LNCaP clone FGC (cell line): Measurements from ENCODE around the gene GMCL1.
"Not testable (repeated sequence)": the region's sequence is repeated elsewhere in the genome, so short reads cannot be mapped to it uniquely, and the experiment has no call there.

ENCODE experiments used
- DNase-seq: peaks from one replicate; pipeline ENCODE4 v3.0.0-alpha.2; 2011; ENCODE audit warnings: low read depth
- H3K4me3 ChIP-seq: 2 replicates; pipeline ENCODE4 v1.5.1; 2011; ENCODE audit warnings: mild to moderate bottlenecking, low read depth, low read length, control low read depth
- CTCF ChIP-seq: IDR thresholded peaks from 2 replicates; pipeline ENCODE4 v1.5.1; 2012; ENCODE audit warnings: mild to moderate bottlenecking; ENCODE audit not compliant: control insufficient read depth, insufficient read depth; ENCODE audit errors: extremely low read depth

The GMCL1 gene

GRCh38 chr2:69848186-69848790, 18.8 kb downstream of the GMCL1 start:
- DNase-seq, result no peak
- no peak overlapping the region for H3K4me3 ChIP-seq
- TF ChIP-seq CTCF, result no peak

GRCh38 chr2:69858261-69858660, 28.8 kb downstream of the GMCL1 start:
- no peak for TF ChIP-seq CTCF
- no peak overlapping the region for H3K4me3 ChIP-seq
- DNase-seq, result no peak

- no peak overlapping the region for H3K4me3 ChIP-seq
- no peak for TF ChIP-seq CTCF
- no peak for DNase-seq
These were observed 33.8 kb downstream of the GMCL1 start for GRCh38 chr2:69863298-69863697.

- no peak for DNase-seq
- no peak overlapping the region for H3K4me3 ChIP-seq
- TF ChIP-seq CTCF, result no peak
These were observed 59.0 kb downstream of the GMCL1 start for GRCh38 chr2:69888451-69888850.

GRCh38 chr2:69889302-69889701, 59.8 kb downstream of the GMCL1 start:
- TF ChIP-seq CTCF, result no peak
- no peak overlapping the region for H3K4me3 ChIP-seq
- DNase-seq, result no peak

- no peak for DNase-seq
- no peak for TF ChIP-seq CTCF
- H3K4me3 ChIP-seq, result no peak overlapping the region
These were observed 61.4 kb downstream of the GMCL1 start for GRCh38 chr2:69890881-69891280.

GRCh38 chr2:69892838-69893424, 63.5 kb downstream of the GMCL1 start:
- H3K4me3 ChIP-seq, DNase-seq: not testable (repeated sequence)
